Rectal smooth muscle tissue (tissue), 1 donor: Measurements from ENCODE around the gene RABL6.
"Not testable (repeated sequence)": the region's sequence is repeated elsewhere in the genome, so short reads cannot be mapped to it uniquely, and the experiment has no call there.

Experiments used
- H3K27ac ChIP-seq: one replicate; pipeline ENCODE4 v1.7.0; 2013; ENCODE audit warnings: low read depth, low read length, inconsistent platforms
- H3K27me3 ChIP-seq: one replicate; pipeline ENCODE4 v1.7.0; 2013; ENCODE audit warnings: low read length; ENCODE audit not compliant: control insufficient read depth, insufficient read depth
- H3K36me3 ChIP-seq: one replicate; pipeline ENCODE4 v1.7.0; 2013; ENCODE audit warnings: low read length; ENCODE audit not compliant: control insufficient read depth, insufficient read depth
- H3K4me1 ChIP-seq: one replicate; pipeline ENCODE4 v1.7.0; 2013; ENCODE audit warnings: low read length; ENCODE audit not compliant: control insufficient read depth, insufficient read depth
- H3K4me3 ChIP-seq: one replicate; pipeline ENCODE4 v1.7.0; 2013; ENCODE audit warnings: low read length
- H3K9ac ChIP-seq: one replicate; pipeline ENCODE4 v1.7.0; 2013; ENCODE audit warnings: low read length

Gene RABL6

DNA sequence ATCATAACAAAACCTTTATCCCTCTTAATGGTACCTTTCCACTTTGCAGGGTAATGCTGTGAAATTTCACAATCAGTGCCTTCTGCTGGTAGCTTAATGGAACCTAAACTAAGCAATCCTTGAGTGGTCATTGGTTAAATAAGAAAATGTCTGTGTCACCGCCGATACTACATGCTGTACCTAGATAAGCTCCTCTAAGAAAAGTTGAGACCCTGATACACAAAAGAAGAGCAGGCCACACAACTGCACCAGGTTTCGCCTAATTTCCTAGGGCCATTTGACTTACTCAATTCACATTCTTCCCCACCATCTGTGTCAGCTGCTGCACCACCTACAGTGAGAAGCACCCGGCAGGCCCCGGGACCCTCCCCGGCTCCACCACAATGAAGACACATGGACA lies 67.4 kb downstream of the RABL6 start:
- Histone ChIP-seq H3K9ac (no peak overlapping the region), H3K27me3 (no peaks in the 10 kb centered on the region), H3K36me3 (no peaks in the 10 kb centered on the region), H3K27ac (no peak overlapping the region), H3K4me1 (no peaks in the 10 kb centered on the region), H3K4me3 (no peak overlapping the region)

DNA sequence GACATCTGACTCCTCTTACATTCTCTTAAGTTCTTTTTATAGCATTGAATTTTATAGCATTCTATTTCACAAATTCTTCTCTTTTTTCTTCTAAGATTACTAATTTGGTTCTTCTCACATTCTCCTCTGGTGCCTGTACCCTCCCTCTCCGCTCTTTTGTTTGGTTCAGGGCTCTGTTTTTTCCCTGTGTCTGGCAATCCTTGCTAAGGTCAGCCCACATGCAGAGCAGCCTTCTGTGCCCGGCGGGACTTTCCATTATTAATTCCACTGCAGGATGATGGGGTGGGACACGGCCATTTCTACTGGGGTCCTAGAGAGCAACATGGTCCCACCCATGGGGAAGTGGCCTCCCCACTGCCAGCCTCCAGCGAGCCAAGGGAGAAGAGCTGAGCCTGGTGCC lies 68.7 kb downstream of the RABL6 start:
- Histone ChIP-seq H3K4me3 (no peak overlapping the region), H3K36me3 (no peaks in the 10 kb centered on the region), H3K27me3 (no peaks in the 10 kb centered on the region), H3K9ac (no peak overlapping the region), H3K4me1 (no peaks in the 10 kb centered on the region), H3K27ac (no peak overlapping the region)

DNA sequence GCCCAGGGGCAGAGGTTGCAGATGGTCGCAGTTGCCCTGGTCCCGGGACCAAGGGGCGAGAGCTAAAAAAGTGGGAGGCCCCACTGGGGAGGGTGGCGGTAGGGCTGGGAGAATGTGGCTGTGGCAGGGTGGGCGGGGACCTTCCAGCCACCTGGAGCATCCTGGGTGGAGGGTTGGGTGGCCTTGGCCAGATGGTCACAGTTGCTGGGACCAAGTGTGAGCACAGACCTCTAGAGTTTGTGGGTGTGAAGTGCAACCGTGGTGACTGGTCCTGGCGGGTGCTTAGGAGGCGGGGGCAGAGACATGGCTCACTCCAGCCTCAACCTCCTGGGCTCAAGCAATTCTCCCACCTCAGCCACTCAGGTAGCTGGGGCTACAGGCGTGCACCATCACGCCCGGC lies 72.9 kb downstream of the RABL6 start:
- Histone ChIP-seq H3K36me3 (no peaks in the 10 kb centered on the region), H3K4me1 (no peaks in the 10 kb centered on the region), H3K27me3 (no peaks in the 10 kb centered on the region), H3K4me3 (no peak overlapping the region), H3K27ac (no peak overlapping the region), H3K9ac (no peak overlapping the region)

DNA sequence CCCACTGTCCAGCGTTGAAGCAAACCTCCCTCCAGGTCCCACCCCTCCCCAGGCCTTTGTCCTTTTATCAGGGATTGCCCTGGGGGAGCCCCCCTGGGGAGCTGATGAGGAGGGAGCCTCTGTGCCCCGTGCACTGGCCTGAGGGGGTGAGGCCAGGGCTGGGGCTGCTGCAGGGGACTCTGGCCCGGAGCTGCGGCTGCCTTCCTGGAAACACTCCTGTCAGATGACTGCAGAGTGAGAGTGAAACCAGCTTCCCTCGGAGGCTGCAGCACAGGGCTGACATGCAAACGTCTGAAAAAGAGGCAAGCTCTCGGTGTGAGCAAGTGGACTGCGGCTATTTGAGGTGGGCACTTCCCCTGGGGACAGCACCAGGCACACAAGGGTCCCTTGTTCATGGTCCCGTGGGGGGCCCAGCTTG lies 74.0 kb downstream of the RABL6 start:
- no peak overlapping the region for H3K9ac ChIP-seq
- peak overlapping the region; percentile 24 for H3K27ac ChIP-seq
- peak overlapping the region; percentile 58 for H3K4me3 ChIP-seq
- H3K4me1 ChIP-seq: no peaks in the 10 kb centered on the region
- H3K27me3 ChIP-seq: no peaks in the 10 kb centered on the region
- no peaks in the 10 kb centered on the region for H3K36me3 ChIP-seq

DNA sequence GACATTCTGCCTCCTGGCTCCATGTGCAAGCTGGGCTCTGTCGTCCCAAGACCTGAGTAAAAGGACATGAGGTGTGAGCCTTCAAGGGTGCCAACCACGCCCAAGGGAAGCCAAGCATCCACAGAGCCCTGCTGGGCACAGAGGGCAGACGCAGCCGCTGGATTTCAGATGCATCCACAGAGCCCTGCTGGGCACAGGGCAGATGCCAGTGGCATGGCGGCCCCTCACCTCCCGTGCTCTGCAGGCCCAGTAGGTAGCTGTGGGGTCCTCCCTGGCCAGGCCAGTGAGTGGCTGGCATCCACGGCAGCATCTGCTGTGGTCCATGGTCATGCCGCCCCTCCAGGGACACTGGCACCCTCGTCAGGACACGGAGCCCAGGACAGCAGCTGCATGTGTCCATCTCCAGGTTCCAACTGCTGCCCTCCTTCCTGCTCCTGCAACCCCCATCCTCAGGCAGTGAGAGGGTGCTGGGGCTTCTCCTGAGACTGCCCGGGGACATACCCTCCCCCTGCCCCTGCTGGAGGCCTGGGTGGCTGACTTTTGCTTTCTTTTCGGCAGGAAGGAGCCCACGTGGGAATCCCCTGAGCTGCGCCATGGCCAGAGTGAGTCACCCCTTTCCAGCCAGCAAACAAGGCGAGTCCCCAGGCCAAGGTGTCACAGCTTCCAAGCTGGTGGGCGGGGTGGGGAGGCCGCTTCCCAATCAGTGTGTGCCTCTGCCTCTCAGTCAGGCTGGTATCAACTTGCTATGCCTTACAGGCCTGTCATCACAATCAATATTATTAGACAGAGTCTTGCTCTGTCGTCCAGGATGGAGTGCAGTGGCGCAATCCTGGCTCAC lies 74.6 kb downstream of the RABL6 start:
- no peaks in the 10 kb centered on the region for H3K27me3 ChIP-seq
- no peak overlapping the region for H3K27ac ChIP-seq
- peaks cover 3% of the 10 kb centered on the region for H3K4me1 ChIP-seq
- H3K4me3 ChIP-seq: peak overlapping the region; percentile 58
- H3K9ac ChIP-seq: no peak overlapping the region
- no peaks in the 10 kb centered on the region for H3K36me3 ChIP-seq

DNA sequence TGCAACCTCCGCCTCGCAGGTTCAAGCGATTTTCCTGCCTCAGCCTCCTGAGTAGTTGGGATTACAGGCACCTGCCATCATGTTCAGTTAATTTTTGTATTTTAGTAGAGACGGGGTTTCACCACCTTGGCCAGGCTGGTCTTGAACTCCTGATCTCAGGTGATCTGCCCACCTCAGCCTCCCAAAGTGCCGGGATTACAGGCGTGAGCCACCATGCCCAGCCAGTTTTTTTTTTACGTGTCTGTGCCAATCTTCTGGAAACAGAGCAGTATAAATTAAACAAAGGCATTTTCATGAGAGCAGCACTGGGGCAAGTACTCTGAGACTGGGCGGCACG lies 75.2 kb downstream of the RABL6 start:
- not testable (repeated sequence) for H3K36me3 ChIP-seq, H3K4me1 ChIP-seq, H3K27ac ChIP-seq, H3K4me3 ChIP-seq, H3K9ac ChIP-seq, H3K27me3 ChIP-seq

DNA sequence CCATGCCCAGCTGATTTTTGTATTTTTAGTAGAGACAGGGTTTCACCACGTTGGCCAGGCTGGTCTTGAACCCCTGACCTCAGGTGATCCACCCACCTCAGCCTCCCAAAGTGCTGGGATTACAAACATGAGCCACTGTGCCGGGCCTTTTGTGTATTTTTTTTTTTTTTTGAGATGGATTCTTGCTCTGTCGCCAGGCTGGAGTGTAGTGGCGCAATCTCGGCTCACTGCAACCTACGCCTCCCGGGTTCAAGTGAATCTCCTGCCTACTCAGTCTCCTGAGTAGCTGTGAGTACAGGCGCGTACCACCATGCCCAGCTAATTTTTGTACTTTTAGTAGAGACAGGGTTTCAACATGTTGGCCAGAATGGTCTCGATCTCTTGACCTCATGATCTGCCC lies 75.9 kb downstream of the RABL6 start:
- not testable (repeated sequence) for H3K36me3 ChIP-seq, H3K4me1 ChIP-seq, H3K9ac ChIP-seq, H3K27me3 ChIP-seq, H3K4me3 ChIP-seq, H3K27ac ChIP-seq

DNA sequence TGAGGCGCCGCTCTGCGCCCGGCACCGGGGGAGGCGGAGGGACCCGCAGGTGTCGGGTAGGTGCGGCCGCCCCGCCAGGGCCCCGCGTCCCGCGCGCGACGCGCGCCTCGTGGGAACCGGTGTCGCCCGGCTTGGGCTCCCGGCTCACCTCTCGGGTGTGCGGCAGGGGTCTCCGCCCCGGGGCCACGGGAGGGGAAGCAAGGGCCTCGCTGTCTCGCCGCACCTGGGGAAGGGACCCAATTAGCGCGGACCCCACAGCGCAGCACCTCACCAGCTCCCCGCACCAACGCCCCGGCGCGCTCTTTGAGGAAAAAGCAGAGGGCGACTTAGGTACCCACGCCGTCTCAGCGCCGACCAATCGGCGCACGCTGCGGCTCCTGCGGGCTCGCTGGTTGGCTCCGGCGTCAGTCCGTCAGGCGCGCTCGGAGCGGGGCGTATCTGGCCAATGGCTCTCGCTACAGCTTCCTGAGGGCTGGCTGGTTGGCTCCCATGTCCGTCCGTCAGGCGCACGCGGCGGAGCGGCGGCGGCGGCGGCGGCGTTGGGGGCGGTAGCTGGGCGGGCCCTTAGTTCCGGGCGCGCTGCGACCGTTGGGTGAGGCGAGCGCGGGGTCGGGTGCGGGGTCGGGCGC lies 78.3 kb downstream of the RABL6 start, which contains the start of gene TRAF2:
Gene TRAF2 (plus strand): TSS at position 567 of the 629 bp plus-strand sequence. CDS start 12,225 bp downstream, outside the sequence.
- Histone ChIP-seq H3K9ac (peak within 1 kb of the TSS; percentile 56), H3K27ac (peak within 1 kb of the TSS; percentile 68), H3K4me3 (peak within 1 kb of the TSS; percentile 77), H3K27me3 (no peaks in the 10 kb centered on the region), H3K4me1 (peaks cover 4% of the 10 kb centered on the region), H3K36me3 (no peaks in the 10 kb centered on the region)

DNA sequence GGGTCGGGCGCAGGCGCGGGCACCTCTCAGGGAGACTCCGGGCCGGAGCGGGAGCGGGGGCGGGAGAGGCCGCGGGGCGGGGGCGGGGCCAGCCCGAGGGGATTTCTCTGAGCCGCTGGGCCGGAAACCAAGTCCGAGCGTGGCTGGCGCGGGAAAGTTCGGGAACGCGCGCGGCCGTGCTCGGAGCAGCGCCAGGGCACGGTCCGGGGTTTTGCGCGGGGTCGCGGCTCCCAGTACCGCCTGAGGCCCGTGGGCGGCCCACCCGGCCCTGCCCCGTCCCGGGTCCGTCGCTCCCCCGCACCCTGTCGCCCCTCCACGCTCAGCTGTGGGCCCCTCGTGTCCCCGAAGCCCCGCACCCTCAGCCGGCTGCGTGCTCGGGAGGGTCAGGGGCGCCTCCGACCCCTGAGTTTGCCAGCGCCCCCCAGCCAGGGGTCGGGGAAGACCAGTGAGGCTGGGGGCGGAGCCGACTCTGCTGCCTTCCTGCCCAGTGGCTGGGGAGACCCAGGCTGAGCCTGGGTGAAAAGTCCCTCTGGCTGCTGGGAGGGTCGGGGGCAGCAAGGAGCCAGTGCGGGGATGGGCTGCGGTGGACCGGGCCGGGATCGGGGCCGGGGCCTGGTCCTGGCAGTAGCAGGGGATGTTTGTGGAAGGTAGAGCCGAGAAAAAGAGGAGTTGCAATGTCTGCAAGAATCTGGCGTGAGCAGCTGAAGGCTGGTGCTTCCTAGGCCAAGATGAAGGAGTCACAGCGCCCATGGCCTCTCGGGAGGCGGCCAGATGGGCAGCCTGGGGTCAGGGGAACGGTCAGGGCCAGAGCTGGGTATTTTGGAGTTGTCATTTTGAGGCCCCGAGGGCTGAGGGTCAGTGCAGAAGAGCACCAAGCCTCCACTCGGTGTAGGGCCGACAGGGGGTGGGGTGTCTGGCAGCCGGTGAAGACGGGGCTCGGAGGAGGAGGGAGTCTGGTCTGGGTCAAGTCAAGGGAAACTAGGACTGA lies 79.2 kb downstream of the RABL6 start:
- peaks cover 4% of the 10 kb centered on the region for H3K4me1 ChIP-seq
- H3K27ac ChIP-seq: peak overlapping the region; percentile 68

DNA sequence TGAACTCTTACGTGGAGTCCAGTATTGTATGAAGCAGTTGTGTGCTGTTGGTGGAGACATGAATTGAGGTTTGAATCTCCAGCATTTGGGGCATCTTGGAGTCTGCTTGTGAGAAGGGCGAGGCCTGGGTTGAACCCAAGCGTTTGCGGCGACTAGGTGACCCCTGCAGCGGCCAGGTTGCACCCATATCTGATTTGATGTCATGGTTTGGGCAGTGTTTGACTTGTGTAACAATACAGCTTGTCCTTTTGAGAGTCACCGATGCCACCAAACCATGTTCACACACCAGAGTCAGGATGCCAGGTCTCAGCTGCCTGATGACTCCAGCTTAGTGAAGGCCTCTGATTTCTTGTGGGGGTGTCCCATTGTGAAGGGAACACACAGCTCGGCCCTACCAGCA lies 80.7 kb downstream of the RABL6 start:
- no peaks in the 10 kb centered on the region for H3K36me3 ChIP-seq
- H3K27me3 ChIP-seq: no peaks in the 10 kb centered on the region
- no peak overlapping the region for H3K9ac ChIP-seq
- H3K4me3 ChIP-seq: no peak overlapping the region
- H3K27ac ChIP-seq: no peak overlapping the region
- peaks cover 4% of the 10 kb centered on the region for H3K4me1 ChIP-seq

More for the DNA sequence above, 79.2 kb downstream of the RABL6 start:
- Histone ChIP-seq H3K9ac (peak overlapping the region; percentile 56), H3K36me3 (no peaks in the 10 kb centered on the region), H3K4me3 (peak overlapping the region; percentile 77), H3K27me3 (no peaks in the 10 kb centered on the region)

DNA sequence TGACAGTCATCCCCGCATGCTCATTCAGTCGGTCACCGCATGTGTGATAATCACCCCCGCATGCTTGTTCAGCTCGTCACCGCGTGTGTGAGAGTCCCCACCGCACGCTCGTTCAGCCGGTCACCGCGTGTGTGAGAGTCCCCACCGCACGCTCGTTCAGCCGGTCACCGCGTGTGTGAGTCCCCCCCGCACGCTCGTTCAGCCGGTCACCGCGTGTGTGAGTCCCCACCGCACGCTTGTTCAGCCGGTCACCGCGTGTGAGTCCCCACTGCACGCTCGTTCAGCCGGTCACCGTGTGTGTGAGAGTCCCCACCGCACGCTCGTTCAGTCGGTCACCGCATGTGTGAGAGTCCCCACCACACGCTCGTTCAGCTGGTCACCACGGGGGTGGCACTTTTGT lies 82.1 kb downstream of the RABL6 start:
- Histone ChIP-seq H3K4me3 (no peak overlapping the region), H3K4me1 (peaks cover 4% of the 10 kb centered on the region), H3K27me3 (no peaks in the 10 kb centered on the region), H3K36me3 (no peaks in the 10 kb centered on the region), H3K27ac (no peak overlapping the region), H3K9ac (no peak overlapping the region)

DNA sequence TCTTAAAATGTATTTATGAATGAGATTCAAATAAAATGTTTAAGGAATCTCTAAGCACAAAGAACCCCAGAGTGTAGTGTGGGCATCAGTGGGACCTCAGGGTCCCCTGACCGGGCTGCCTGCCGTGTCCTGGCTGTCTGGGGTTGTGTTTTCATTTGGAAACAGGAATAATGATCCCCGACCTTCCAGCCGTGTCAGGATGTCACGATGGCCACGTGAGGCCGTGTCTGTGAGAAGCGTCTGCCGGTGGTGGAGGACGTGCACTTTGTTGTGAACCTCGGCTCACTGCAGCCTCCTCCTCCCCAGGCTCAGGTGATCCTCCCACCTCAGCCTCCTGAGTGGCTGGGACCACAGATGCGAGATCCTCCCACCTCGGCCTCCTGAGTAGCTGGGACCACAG lies 82.9 kb downstream of the RABL6 start:
- Histone ChIP-seq H3K9ac (no peak overlapping the region), H3K27ac (no peak overlapping the region), H3K4me1 (peaks cover 4% of the 10 kb centered on the region), H3K27me3 (no peaks in the 10 kb centered on the region), H3K36me3 (peaks cover 3% of the 10 kb centered on the region), H3K4me3 (no peak overlapping the region)
